ENCODE data around the gene LTBP1.

Gene LTBP1

DNA sequence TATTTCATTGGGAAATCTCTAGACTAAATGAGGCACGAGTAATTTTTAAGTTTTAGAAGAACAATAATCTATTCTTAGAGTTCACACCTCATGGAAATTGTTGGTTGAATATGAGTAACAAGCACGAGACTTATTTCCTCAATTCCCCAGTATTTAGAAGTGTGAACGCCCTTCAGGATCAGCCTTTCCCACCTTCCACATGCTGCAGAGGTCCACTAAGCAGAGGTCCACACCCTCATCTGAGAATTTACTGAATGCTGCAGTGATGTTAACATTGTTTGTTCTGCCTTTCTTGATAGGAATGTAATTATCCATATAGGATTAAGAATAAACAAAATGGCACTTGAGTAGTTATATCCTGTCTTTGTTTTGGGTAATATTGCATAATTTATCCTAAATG is 41.8 kb downstream of the LTBP1 start:
- no peak overlapping the region for H3K4me3 ChIP-seq
- H3K27me3 ChIP-seq (ENCODE audit: low read depth) = no peaks in the 10 kb centered on the region
- no peak for DNase-seq (ENCODE audit: low spot score in 2 of 2)
- no peaks in the 10 kb centered on the region for H3K4me1 ChIP-seq
- in situ Hi-C loops (cut with MboI; ENCODE audit: low sequenced_read_pairs) = no loop called here
- no peaks in the 10 kb centered on the region for H3K9me3 ChIP-seq
- no peaks in the 10 kb centered on the region for H3K36me3 ChIP-seq (replicated peaks)

DNA sequence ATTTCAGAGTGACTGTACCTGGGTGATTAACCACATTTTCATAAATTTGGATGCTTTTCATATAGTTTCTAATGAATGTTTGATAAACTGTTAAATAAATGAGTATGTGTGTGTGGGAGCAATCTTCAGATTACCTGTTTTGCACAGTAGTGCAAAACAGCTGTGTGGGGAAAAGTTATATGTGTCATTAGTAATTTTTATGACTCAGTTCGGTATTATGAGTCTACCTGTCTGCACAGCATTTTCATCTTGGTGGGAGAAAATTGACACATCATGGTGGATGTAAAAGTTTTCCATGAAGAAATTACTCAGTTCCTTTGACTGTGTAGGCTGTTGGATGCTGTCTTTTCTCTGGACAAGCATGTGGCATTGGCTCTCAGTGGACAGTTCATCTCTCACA is 43.8 kb downstream of the LTBP1 start:
- Histone ChIP-seq H3K9me3 (no peaks in the 10 kb centered on the region), H3K4me1 (no peaks in the 10 kb centered on the region), H3K36me3 (replicated peaks) (no peaks in the 10 kb centered on the region), H3K4me3 (no peak overlapping the region), H3K27me3 (ENCODE audit: low read depth) (no peaks in the 10 kb centered on the region)
- DNase-seq (ENCODE audit: low spot score in 2 of 2) = no peak
- in situ Hi-C loops (cut with MboI; ENCODE audit: low sequenced_read_pairs) = no loop called here

DNA sequence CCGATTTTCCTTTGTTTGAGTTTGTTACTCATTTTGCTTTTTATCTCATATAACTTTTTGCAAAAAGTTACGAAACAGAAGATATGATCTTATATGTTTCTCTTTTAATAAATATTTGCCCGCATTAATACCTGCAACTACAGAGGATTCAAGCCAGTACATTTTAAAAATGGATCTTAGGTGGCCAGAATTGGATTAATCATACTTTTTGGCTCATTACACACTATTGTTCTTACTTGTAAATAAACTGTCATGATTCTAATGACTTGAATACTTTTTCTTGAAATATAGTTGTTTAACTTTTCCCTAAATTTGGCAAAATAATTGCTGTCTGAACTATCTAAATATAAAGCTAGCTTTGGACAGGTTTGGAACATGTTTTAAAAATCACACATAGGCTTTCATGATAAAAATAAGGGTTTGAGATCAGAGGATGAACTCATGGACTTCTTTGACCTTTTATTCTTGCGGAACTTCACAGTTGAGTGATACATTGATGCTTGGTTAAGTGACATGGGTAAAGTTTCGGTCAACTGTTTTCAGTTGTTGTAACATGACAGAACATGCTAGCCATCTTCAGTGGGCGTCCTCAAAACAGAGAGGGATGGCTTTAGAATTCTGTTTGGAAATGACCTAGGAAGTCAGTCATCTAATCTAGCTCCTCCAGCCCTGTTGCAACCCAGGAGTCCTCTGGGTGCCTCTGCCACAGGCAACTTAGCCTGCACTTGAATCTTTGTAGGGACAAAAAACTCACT is 44.5 kb downstream of the LTBP1 start:
- no peaks in the 10 kb centered on the region for H3K4me1 ChIP-seq
- no peak overlapping the region for H3K4me3 ChIP-seq
- in situ Hi-C loops (cut with MboI; ENCODE audit: low sequenced_read_pairs) = no loop called here
- no peaks in the 10 kb centered on the region for H3K36me3 ChIP-seq (replicated peaks)
- H3K9me3 ChIP-seq = no peaks in the 10 kb centered on the region
- H3K27me3 ChIP-seq (ENCODE audit: low read depth) = no peaks in the 10 kb centered on the region
- DNase-seq (ENCODE audit: low spot score in 2 of 2) = no peak

DNA sequence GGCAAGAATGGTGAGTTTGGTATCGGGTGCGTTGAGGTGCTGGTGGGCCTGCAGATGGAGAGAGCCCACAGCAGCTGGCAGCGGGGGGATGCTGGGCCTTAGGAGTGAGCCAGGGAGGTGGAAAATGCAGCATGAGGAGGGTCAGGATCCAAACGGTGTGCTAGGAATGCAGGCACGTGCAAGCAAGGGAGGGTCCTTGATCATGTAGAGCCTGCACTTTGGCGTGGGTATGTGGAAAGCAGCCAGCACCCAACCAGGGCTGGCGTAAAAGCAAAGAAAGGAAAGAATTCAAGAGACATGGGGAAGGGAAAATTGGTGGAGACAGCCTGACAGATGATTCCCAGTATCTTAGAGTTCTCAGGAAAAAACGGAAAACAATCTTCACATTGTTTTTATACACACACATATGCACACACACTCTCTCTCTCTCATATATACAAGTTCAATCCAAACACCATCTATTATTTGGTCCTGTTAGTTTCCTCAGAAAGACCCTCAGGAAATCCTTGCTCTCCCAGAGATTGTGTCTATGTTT is 46.3 kb downstream of the LTBP1 start:
- Histone ChIP-seq H3K27me3 (ENCODE audit: low read depth) (no peaks in the 10 kb centered on the region), H3K36me3 (replicated peaks) (no peaks in the 10 kb centered on the region), H3K9me3 (no peaks in the 10 kb centered on the region), H3K4me1 (no peaks in the 10 kb centered on the region), H3K4me3 (no peak overlapping the region)
- in situ Hi-C loops (cut with MboI; ENCODE audit: low sequenced_read_pairs) = no loop called here
- DNase-seq (ENCODE audit: low spot score in 2 of 2) = no peak

DNA sequence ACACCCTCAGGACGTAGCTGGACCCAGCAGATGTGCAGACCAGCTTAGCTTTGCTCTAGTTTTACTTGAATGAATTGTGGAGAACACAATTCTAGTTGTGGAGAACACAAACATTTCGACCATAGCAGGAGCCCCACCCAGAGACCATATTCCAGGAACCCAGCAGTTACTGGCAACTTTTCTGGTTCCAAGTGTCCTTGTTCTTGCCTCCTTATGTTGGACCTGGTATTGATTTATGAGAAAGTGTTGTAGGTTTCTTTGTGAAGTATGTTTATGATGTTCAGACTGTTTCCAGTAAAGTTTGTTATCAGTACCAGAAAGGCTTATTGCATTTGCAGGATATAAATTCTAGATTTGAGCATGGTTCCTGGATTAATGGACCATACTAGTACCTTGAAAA is 51.0 kb downstream of the LTBP1 start:
- Histone ChIP-seq H3K27me3 (ENCODE audit: low read depth) (no peaks in the 10 kb centered on the region), H3K4me3 (no peak overlapping the region), H3K36me3 (replicated peaks) (no peaks in the 10 kb centered on the region), H3K9me3 (no peaks in the 10 kb centered on the region), H3K4me1 (no peaks in the 10 kb centered on the region)
- in situ Hi-C loops (cut with MboI; ENCODE audit: low sequenced_read_pairs) = no loop called here
- DNase-seq (ENCODE audit: low spot score in 2 of 2) = no peak

DNA sequence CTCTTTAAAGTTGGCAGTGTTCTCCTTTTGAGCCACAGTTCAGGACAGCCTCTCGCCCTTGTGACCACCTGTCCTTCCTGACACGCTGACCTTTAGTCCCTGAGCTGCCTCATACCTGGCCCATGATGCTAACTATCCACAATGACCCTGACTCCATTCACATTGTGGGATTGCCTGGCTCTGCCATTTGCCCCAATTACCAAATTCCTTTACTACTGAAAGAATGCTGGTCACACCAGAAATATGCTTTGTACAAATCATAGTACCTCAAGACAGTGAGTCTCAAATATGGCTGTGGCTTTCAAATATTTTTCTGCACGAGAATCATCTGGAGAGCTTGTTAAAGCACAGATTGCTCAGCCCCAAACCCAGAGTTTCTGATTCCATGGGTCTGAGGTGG is 54.2 kb downstream of the LTBP1 start:
- no peak for DNase-seq (ENCODE audit: low spot score in 2 of 2)
- Histone ChIP-seq H3K9me3 (no peaks in the 10 kb centered on the region), H3K4me1 (no peaks in the 10 kb centered on the region), H3K36me3 (replicated peaks) (no peaks in the 10 kb centered on the region), H3K27me3 (ENCODE audit: low read depth) (no peaks in the 10 kb centered on the region), H3K4me3 (no peak overlapping the region)
- in situ Hi-C loops (cut with MboI; ENCODE audit: low sequenced_read_pairs) = no loop called here

DNA sequence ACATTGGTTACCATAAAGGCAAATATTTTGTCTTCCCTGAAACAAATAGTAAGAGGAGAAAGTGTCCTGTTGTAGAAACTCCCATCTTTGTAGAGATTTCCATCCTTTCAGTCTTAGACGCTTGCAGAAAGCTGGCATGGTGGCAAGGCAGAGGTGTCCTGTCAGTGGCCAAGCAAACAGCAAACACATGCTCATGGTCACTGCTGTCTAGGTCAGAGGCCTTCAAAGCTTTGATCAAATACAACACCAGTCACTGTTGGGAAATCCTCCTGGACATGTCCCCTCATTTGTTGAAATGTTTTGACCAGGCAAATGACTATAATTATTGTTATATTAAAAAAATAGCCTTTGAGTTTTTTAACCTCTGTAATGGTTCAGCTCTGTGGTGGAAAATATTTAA is 55.1 kb downstream of the LTBP1 start:
- in situ Hi-C loops (cut with MboI; ENCODE audit: low sequenced_read_pairs) = no loop called here
- Histone ChIP-seq H3K27me3 (ENCODE audit: low read depth) (no peaks in the 10 kb centered on the region), H3K9me3 (no peaks in the 10 kb centered on the region), H3K4me3 (no peak overlapping the region), H3K36me3 (replicated peaks) (no peaks in the 10 kb centered on the region), H3K4me1 (no peaks in the 10 kb centered on the region)
- no peak for DNase-seq (ENCODE audit: low spot score in 2 of 2)

DNA sequence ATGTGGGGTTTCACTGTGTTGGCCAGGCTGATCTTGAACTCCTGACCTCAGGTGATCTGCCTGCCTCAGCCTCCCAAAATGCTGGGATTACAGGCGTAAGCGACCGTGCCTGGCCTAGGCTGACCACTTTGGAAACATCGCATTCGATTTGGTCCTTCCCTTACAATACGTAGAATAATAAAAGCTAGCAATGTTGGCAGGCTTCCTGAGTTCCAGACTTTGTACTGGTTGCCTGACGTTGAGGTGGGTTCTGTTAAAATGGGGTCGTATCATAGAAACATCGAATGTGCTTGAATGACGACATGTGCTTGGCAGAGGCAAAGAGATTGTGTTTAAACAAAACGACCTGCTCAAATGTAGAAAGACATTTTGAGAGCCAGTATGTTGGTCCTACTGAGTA is 56.1 kb downstream of the LTBP1 start:
- H3K27me3 ChIP-seq (ENCODE audit: low read depth) = no peaks in the 10 kb centered on the region
- H3K4me1 ChIP-seq = no peaks in the 10 kb centered on the region
- no peak overlapping the region for H3K4me3 ChIP-seq
- no peaks in the 10 kb centered on the region for H3K36me3 ChIP-seq (replicated peaks)
- no peaks in the 10 kb centered on the region for H3K9me3 ChIP-seq
- in situ Hi-C loops (cut with MboI; ENCODE audit: low sequenced_read_pairs) = no loop called here
- DNase-seq (ENCODE audit: low spot score in 2 of 2) = no peak

DNA sequence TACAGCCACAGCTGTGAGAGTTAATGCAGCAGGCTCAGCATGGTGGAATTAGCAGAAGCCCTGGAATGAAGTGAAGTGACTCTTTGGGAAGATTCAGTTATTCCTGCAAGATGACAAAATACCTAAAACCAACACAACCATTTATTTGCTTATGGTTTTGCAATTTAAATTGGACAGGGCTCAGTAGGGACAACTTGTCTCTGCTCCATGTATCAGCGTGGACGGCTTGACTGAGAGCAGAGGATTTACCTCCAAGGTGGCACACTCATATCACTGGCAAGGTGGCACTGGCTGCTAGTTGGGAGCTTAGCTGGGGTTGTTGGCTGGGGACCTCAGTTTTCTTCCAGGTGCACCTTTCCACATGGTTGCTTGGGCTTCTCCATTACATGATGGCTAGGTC is 58.3 kb downstream of the LTBP1 start:
- no peaks in the 10 kb centered on the region for H3K36me3 ChIP-seq (replicated peaks)
- in situ Hi-C loops (cut with MboI; ENCODE audit: low sequenced_read_pairs) = no loop called here
- H3K4me1 ChIP-seq = no peaks in the 10 kb centered on the region
- DNase-seq (ENCODE audit: low spot score in 2 of 2) = no peak
- no peaks in the 10 kb centered on the region for H3K9me3 ChIP-seq
- no peak overlapping the region for H3K4me3 ChIP-seq
- H3K27me3 ChIP-seq (ENCODE audit: low read depth) = no peaks in the 10 kb centered on the region

DNA sequence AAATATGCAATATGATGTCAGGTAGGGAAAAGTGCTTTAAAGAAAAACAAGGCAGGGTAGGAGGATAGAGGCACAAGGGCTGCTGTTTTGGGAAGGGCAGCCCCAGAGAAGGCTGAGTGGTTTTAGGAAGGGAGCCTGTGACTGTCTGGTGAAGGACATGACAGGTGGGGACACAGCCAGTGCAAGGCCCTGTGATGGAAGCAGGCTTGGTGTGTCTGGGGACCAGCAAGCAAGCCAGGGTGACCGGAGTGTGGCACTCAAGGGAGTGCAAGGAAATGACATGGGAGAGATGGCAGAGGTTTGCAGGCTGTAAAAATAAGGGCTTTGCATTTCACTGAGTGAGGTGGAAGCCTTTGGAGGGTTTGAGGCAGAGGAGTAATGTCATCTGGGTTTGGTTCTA is 62.0 kb downstream of the LTBP1 start:
- in situ Hi-C loops (cut with MboI; ENCODE audit: low sequenced_read_pairs) = no loop called here
- Histone ChIP-seq H3K9me3 (no peaks in the 10 kb centered on the region), H3K27me3 (ENCODE audit: low read depth) (no peaks in the 10 kb centered on the region), H3K4me3 (no peak overlapping the region), H3K4me1 (no peaks in the 10 kb centered on the region), H3K36me3 (replicated peaks) (no peaks in the 10 kb centered on the region)
- DNase-seq (ENCODE audit: low spot score in 2 of 2) = no peak

DNA sequence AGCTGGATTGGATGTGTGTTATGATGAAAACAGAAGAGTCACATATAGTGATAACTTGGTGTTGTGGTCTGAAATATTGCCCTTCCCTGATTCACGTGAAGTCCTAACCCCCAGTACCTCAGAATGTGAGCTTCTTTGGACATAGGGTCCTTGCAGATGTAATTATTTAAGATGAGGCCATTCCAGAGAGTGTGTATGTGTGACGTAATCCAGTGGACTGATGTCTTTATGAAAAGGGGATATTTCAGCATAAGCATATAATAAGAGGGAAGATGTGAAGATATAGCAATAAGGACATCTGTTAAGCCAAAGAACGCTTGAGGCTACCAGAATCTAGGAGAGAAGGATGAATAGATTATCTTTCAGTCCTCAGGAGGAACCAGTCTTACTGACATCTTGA is 62.5 kb downstream of the LTBP1 start:
- in situ Hi-C loops (cut with MboI; ENCODE audit: low sequenced_read_pairs) = no loop called here
- Histone ChIP-seq H3K27me3 (ENCODE audit: low read depth) (no peaks in the 10 kb centered on the region), H3K4me3 (no peak overlapping the region), H3K36me3 (replicated peaks) (no peaks in the 10 kb centered on the region), H3K9me3 (no peaks in the 10 kb centered on the region), H3K4me1 (no peaks in the 10 kb centered on the region)
- DNase-seq (ENCODE audit: low spot score in 2 of 2) = no peak

DNA sequence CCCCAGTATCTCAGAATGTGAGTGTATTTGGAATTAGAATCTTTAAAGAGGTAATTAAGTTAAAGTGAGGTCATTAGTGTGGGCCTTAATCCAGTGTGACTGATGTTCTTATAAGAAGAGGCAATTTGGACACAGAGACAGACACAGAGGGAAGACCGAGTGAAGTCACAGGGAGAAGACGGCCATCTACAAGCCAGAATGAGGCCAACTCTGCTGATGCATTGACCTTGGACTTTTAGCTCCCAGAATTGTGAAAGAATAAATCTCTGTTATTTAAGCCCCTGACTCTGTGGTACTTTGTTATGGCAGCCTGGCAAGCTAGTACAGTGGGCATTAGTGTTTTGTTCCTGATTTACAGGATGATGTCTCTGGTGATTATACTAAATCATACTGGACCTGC is 64.6 kb downstream of the LTBP1 start:
- Histone ChIP-seq H3K4me3 (no peak overlapping the region), H3K27me3 (ENCODE audit: low read depth) (no peaks in the 10 kb centered on the region), H3K4me1 (no peaks in the 10 kb centered on the region), H3K36me3 (replicated peaks) (no peaks in the 10 kb centered on the region), H3K9me3 (no peaks in the 10 kb centered on the region)
- no peak for DNase-seq (ENCODE audit: low spot score in 2 of 2)
- in situ Hi-C loops (cut with MboI; ENCODE audit: low sequenced_read_pairs) = no loop called here

DNA sequence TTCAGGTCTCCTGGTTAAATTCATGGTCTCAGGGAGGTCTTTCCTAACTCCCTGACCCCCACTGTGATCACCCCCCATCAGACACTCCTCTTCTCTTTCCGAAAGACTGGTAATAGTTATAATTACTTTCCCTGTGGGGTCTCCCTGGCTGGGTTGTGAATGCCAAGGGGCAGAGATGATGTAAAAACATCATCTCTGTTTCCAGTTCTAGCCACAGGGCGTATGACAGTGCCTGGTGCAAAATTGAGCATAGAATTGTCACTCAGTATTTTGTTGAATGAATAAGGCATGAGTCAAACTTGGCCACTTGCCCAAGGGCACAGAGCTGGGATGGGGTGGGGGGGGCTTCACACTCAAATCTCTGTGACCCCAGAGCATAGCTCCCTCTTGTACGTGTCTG is 65.2 kb downstream of the LTBP1 start:
- H3K4me3 ChIP-seq = no peak overlapping the region
- no peaks in the 10 kb centered on the region for H3K36me3 ChIP-seq (replicated peaks)
- no peaks in the 10 kb centered on the region for H3K9me3 ChIP-seq
- no peak for DNase-seq (ENCODE audit: low spot score in 2 of 2)
- H3K27me3 ChIP-seq (ENCODE audit: low read depth) = no peaks in the 10 kb centered on the region
- no peaks in the 10 kb centered on the region for H3K4me1 ChIP-seq
- in situ Hi-C loops (cut with MboI; ENCODE audit: low sequenced_read_pairs) = no loop called here

DNA sequence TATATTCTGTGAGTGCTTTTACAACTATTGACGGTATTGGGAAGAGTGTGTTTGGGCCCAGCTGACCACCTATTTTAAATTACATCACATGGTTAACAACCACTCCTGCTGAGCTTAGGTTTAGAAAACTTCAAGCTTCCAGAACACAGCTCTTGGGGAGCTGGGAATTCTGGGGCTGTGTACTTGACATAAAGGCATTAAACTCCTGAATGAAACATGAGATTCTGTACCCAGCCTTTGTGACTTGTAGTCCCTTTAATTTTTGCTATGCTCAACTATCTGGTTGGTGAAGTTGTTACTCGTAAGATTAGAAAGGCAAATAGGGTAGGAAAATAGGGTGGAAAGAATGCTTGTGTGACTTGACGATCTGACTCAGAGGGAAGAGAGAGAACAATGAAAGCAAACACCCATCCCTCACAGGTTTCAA is 66.9 kb downstream of the LTBP1 start:
- no peak overlapping the region for H3K4me3 ChIP-seq
- no peaks in the 10 kb centered on the region for H3K4me1 ChIP-seq
- H3K27me3 ChIP-seq (ENCODE audit: low read depth) = no peaks in the 10 kb centered on the region
- H3K9me3 ChIP-seq = no peaks in the 10 kb centered on the region
- in situ Hi-C loops (cut with MboI; ENCODE audit: low sequenced_read_pairs) = no loop called here
- no peak for DNase-seq (ENCODE audit: low spot score in 2 of 2)
- no peaks in the 10 kb centered on the region for H3K36me3 ChIP-seq (replicated peaks)

DNA sequence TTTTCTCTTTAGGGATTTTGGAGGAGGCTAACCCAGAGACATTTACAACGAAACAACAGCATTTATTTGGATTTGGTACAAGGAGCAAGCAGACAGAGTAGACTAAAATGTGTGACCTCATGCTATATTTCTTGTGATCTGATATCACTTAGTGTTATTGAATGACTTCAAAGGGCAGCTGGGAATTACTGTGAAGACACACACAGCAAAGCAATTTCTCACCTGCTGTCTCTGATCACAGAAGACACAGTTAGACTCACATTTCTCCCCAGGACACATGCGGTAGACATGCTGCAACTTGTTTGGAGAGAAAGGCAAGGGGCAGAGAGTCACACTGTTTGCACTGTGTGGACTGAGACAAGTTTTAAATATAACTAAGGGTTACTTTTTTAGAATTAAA is 67.5 kb downstream of the LTBP1 start:
- H3K4me1 ChIP-seq = no peaks in the 10 kb centered on the region
- H3K4me3 ChIP-seq = no peak overlapping the region
- no peaks in the 10 kb centered on the region for H3K27me3 ChIP-seq (ENCODE audit: low read depth)
- in situ Hi-C loops (cut with MboI; ENCODE audit: low sequenced_read_pairs) = no loop called here
- no peaks in the 10 kb centered on the region for H3K9me3 ChIP-seq
- no peaks in the 10 kb centered on the region for H3K36me3 ChIP-seq (replicated peaks)
- DNase-seq (ENCODE audit: low spot score in 2 of 2) = no peak

Measured in HAP-1 (cell line).